HCT116 (cell line): ENCODE results near the gene SLC16A13.

Experiments
- ATF3 ChIP-seq: IDR thresholded peaks from 2 replicates; pipeline ENCODE4 v1.6.1; 2012
- CBX3 ChIP-seq: IDR thresholded peaks from 2 replicates; pipeline ENCODE4 v1.6.1; 2012; ENCODE audit warnings: low read depth
- CTCF ChIP-seq, 3 experiments: fragments of 200-600 bp in 1 of 3; sonication (generic) in 1 of 3; IDR thresholded peaks in 2 of 3; conservative IDR thresholded peaks in 1 of 3; 2 replicates each; pipeline ENCODE4 v1.5.1; 2012 to 2017; ENCODE audit warnings: low read depth in 2 of 3, low read length in 2 of 3, antibody characterized with exemption in 1 of 3, borderline replicate concordance in 1 of 3, control low read depth in 1 of 3, mild to moderate bottlenecking in 1 of 3, mixed read lengths in 1 of 3, mixed run types in 1 of 3, moderate library complexity in 1 of 3; ENCODE audit not compliant: insufficient read depth in 1 of 3
- EGR1 ChIP-seq: IDR thresholded peaks from 2 replicates; pipeline ENCODE4 v1.6.1; 2012; ENCODE audit warnings: low read depth
- ELF1 ChIP-seq: IDR thresholded peaks from 2 replicates; pipeline ENCODE4 v1.6.1; 2012; ENCODE audit warnings: low read depth, borderline replicate concordance
- EZH2 ChIP-seq: fragments of 200-600 bp; sonication (generic); IDR thresholded peaks from 2 replicates; pipeline ENCODE4 v1.6.1; 2017; ENCODE audit warnings: antibody characterized with exemption, mixed run types
- EZH2phosphoT487 ChIP-seq: fragments of 200-600 bp; IDR thresholded peaks from 2 replicates; pipeline ENCODE4 v1.6.1; 2018; ENCODE audit warnings: antibody characterized with exemption, borderline replicate concordance
- JUND ChIP-seq: IDR thresholded peaks from 2 replicates; pipeline ENCODE4 v1.6.1; 2012
- POLR2A ChIP-seq: IDR thresholded peaks from 2 replicates; pipeline ENCODE4 v1.7.0; 2011; ENCODE audit warnings: borderline replicate concordance; ENCODE audit not compliant: insufficient read depth, insufficient read length; ENCODE audit errors: extremely low read depth
- SP1 ChIP-seq: IDR thresholded peaks from 2 replicates; pipeline ENCODE4 v1.6.1; 2012; ENCODE audit warnings: low read depth
- TCF7L2 ChIP-seq: IDR thresholded peaks from 2 replicates; pipeline ENCODE4 v1.7.0; 2011; ENCODE audit warnings: borderline replicate concordance, inconsistent platforms; ENCODE audit not compliant: insufficient read depth, insufficient read length; ENCODE audit errors: extremely low read depth
- YY1 ChIP-seq: IDR thresholded peaks from 2 replicates; pipeline ENCODE4 v1.6.1; 2011; ENCODE audit warnings: low read length, low read depth, moderate library complexity, mild to moderate bottlenecking; ENCODE audit not compliant: insufficient replicate concordance; ENCODE audit errors: extremely low read depth
- ZBTB33 ChIP-seq: IDR thresholded peaks from 2 replicates; pipeline ENCODE4 v1.6.1; 2011; ENCODE audit warnings: mild to moderate bottlenecking, low read length, moderate library complexity; ENCODE audit not compliant: insufficient replicate concordance; ENCODE audit errors: extremely low read depth

GRCh38 chr17:7081341-7082062, 45.7 kb downstream of the SLC16A13 start:
- TF ChIP-seq ELF1 = no peak
- TF ChIP-seq POLR2A = no peak
- TF ChIP-seq YY1 = no peak
- TF ChIP-seq EZH2phosphoT487 = no peak
- no peak for TF ChIP-seq CTCF (IDR thresholded peaks at IDR 0.05 in 2 of 3, conservative IDR thresholded peaks at IDR 0.05 in 1 of 3; ENCODE audit: borderline replicate concordance in 1 of 3, insufficient read depth in 1 of 3, low read depth in 2 of 3, low read length in 2 of 3)
- TF ChIP-seq CBX3 = no peak
- TF ChIP-seq SP1 = no peak
- TF ChIP-seq JUND = no peak
- no peak for TF ChIP-seq ZBTB33
- no peak for TF ChIP-seq TCF7L2
- no peak for TF ChIP-seq EZH2
- no peak for TF ChIP-seq EGR1
- no peak for TF ChIP-seq ATF3
